Neural progenitor cell (in vitro differentiated cells): ENCODE results near the gene KCNH2. TPM values are rescaled to one million over a fixed set of nuclear protein-coding genes. Genes with fewer than 3 reads are reported as not detected.
A peak's percentile ranks its signal among the peaks of the same experiment; 100 is the strongest.

Experiments
- DNase-seq: peaks from one replicate; pipeline ENCODE4 v3.0.0-alpha.2; 2016; ENCODE audit warnings: low spot score
- H2AFZ ChIP-seq: fragments of 200-600 bp; sonication (generic); replicated peaks from 2 replicates; pipeline ENCODE4 v1.6.1; 2016; ENCODE audit warnings: antibody characterized with exemption
- H3F3A ChIP-seq: fragments of 200-600 bp; sonication (generic); 2 replicates; pipeline ENCODE4 v1.6.1; 2016; ENCODE audit warnings: antibody characterized with exemption, low read depth
- H3K27ac ChIP-seq: fragments of 200-600 bp; sonication (generic); 2 replicates; pipeline ENCODE4 v1.5.1; 2016; ENCODE audit warnings: mild to moderate bottlenecking
- H3K27me3 ChIP-seq: fragments of 200-600 bp; sonication (generic); 2 replicates; pipeline ENCODE4 v1.6.1; 2016; ENCODE audit warnings: mild to moderate bottlenecking, moderate library complexity
- H3K36me3 ChIP-seq: fragments of 200-600 bp; sonication (generic); 2 replicates; pipeline ENCODE4 v1.5.1; 2016
- H3K4me1 ChIP-seq: fragments of 200-600 bp; sonication (generic); 2 replicates; pipeline ENCODE4 v1.6.1; 2016; ENCODE audit warnings: mixed run types
- H3K4me2 ChIP-seq: fragments of 200-600 bp; sonication (generic); 2 replicates; pipeline ENCODE4 v1.6.1; 2016
- H3K4me3 ChIP-seq: fragments of 200-600 bp; sonication (generic); 2 replicates; pipeline ENCODE4 v1.5.1; 2016
- H3K79me2 ChIP-seq: fragments of 200-600 bp; sonication (generic); 2 replicates; pipeline ENCODE4 v1.6.1; 2016; ENCODE audit warnings: low read depth
- H3K9ac ChIP-seq: fragments of 200-600 bp; sonication (generic); 2 replicates; pipeline ENCODE4 v1.6.1; 2016
- H3K9me3 ChIP-seq: fragments of 200-600 bp; sonication (generic); 2 replicates; pipeline ENCODE4 v1.5.1; 2016; ENCODE audit warnings: low read depth
- H4K20me1 ChIP-seq: fragments of 200-600 bp; sonication (generic); 2 replicates; pipeline ENCODE4 v1.6.1; 2016; ENCODE audit warnings: low read depth
- H3K27ac Mint-ChIP-seq: 3 replicates; pipeline ENCODE4 v1.8.0; 2021; ENCODE audit warnings: mixed read lengths
- H3K27me3 Mint-ChIP-seq: 2 replicates; pipeline ENCODE4 v1.8.0; 2022; ENCODE audit warnings: low read depth, mild to moderate bottlenecking, inconsistent platforms, moderate library complexity, mixed read lengths; ENCODE audit not compliant: insufficient read depth
- H3K36me3 Mint-ChIP-seq: 3 replicates; pipeline ENCODE4 v1.8.0; 2021; ENCODE audit warnings: mixed read lengths
- H3K4me1 Mint-ChIP-seq: 3 replicates; pipeline ENCODE4 v1.8.0; 2021; ENCODE audit warnings: mixed read lengths
- H3K4me3 Mint-ChIP-seq: 3 replicates; pipeline ENCODE4 v1.8.0; 2021; ENCODE audit warnings: mild to moderate bottlenecking, moderate library complexity, mixed read lengths
- H3K9me3 Mint-ChIP-seq: 3 replicates; pipeline ENCODE4 v1.8.0; 2020; ENCODE audit warnings: mixed read lengths
- EZH2 ChIP-seq: fragments of 200-600 bp; sonication (generic); IDR thresholded peaks from 2 replicates; pipeline ENCODE4 v1.6.1; 2017; ENCODE audit warnings: antibody characterized with exemption, mild to moderate bottlenecking, moderate library complexity
- EZH2phosphoT487 ChIP-seq: fragments of 200-600 bp; sonication (generic); IDR thresholded peaks from 2 replicates; pipeline ENCODE4 v1.6.1; 2017; ENCODE audit warnings: antibody characterized with exemption
- total RNA-seq: library from RNA; depleted of rRNA; stranded (reverse); fragments of >200 nt; gene quantifications from 2 replicates; pipeline ENCODE4 v1.2.3, GENCODE V29; 2015; ENCODE audit warnings: low replicate concordance
- TF ChIP-seq, protein P1 (sequence below): fragments of 200-600 bp; sonication (generic); IDR thresholded peaks from 2 replicates; pipeline ENCODE4 v1.5.1; 2017; ENCODE audit warnings: antibody characterized with exemption, mild to moderate bottlenecking

Gene KCNH2
- total RNA-seq, 1 donor from 2014 or later: 2.6 TPM

DNA sequence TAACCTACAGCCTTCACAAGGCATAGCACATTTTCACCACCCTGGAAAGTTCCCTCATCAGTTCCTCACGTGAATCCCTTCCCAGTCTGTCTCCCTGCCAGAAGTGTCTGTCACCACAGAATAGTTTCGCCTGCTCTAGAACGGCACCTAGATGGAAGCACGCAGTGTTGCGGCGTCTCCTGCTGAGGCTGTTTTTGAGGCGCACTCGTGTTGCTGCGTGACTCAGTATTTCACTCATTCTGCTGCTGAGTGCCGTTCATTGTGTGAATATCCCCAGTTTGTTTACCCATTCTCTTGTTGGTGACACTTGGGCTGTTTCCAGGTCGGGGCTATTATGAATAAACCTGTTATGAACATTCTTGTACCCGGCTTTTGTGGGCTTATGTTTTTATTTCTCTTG, 25.5 kb upstream of the KCNH2 start:
- no peak for TF ChIP-seq EZH2phosphoT487
- TF ChIP-seq, protein P1, sequence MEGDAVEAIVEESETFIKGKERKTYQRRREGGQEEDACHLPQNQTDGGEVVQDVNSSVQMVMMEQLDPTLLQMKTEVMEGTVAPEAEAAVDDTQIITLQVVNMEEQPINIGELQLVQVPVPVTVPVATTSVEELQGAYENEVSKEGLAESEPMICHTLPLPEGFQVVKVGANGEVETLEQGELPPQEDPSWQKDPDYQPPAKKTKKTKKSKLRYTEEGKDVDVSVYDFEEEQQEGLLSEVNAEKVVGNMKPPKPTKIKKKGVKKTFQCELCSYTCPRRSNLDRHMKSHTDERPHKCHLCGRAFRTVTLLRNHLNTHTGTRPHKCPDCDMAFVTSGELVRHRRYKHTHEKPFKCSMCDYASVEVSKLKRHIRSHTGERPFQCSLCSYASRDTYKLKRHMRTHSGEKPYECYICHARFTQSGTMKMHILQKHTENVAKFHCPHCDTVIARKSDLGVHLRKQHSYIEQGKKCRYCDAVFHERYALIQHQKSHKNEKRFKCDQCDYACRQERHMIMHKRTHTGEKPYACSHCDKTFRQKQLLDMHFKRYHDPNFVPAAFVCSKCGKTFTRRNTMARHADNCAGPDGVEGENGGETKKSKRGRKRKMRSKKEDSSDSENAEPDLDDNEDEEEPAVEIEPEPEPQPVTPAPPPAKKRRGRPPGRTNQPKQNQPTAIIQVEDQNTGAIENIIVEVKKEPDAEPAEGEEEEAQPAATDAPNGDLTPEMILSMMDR: no peak
- no peak for TF ChIP-seq EZH2
- Histone ChIP-seq H3K79me2 (no peaks in the 10 kb centered on the region), H3F3A (peaks cover 11% of the 10 kb centered on the region), H3K4me2 (no peak overlapping the region), H2AFZ (no peak overlapping the region), H3K4me1 (peaks cover 6% of the 10 kb centered on the region), H4K20me1 (no peaks in the 10 kb centered on the region), H3K36me3 (no peaks in the 10 kb centered on the region), H3K27me3 (no peaks in the 10 kb centered on the region), H3K27ac (no peak overlapping the region), H3K4me3 (no peak overlapping the region), H3K9me3 (no peaks in the 10 kb centered on the region), H3K9ac (no peak overlapping the region)
- no peak for DNase-seq
- Mint-ChIP-seq H3K36me3 (no peaks in the 10 kb centered on the region), H3K27me3 (peaks cover 14% of the 10 kb centered on the region), H3K9me3 (peaks cover 1% of the 10 kb centered on the region), H3K4me1 (peaks cover 17% of the 10 kb centered on the region), H3K4me3 (no peak overlapping the region), H3K27ac (peak overlapping the region; percentile 55)

DNA sequence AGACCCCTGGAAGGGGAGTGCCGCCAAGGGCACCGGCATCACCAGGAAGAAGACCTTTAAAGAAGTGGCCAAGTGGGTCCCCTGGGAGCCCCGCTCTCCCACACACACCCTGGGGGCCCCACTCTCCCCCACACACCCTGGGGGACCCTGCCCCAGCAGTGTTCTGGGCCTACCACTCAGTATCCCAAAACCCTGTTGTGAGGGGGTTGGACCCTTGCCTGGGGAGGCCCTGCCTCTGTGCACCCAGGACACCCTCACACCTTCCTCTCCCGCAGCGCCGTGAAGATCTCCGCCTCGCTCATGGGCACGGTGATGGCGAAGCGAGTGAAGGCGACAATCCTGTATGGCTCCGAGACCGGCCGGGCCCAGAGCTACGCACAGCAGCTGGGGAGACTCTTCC, 23.4 kb upstream of the KCNH2 start:
- no peak for DNase-seq
- Histone ChIP-seq H3F3A (no peaks in the 10 kb centered on the region), H3K4me2 (no peak overlapping the region), H3K4me1 (peaks cover 4% of the 10 kb centered on the region), H3K9ac (no peak overlapping the region), H3K9me3 (no peaks in the 10 kb centered on the region), H3K27me3 (no peaks in the 10 kb centered on the region), H3K4me3 (no peak overlapping the region), H4K20me1 (no peaks in the 10 kb centered on the region), H3K79me2 (no peaks in the 10 kb centered on the region), H3K27ac (no peak overlapping the region), H3K36me3 (no peaks in the 10 kb centered on the region), H2AFZ (no peak overlapping the region)
- TF ChIP-seq EZH2 (no peak), EZH2phosphoT487 (no peak)
- TF ChIP-seq, protein P1: no peak
- Mint-ChIP-seq H3K4me1 (peaks cover 12% of the 10 kb centered on the region), H3K9me3 (no peaks in the 10 kb centered on the region), H3K27me3 (peaks cover 8% of the 10 kb centered on the region), H3K36me3 (no peaks in the 10 kb centered on the region), H3K27ac (no peak overlapping the region), H3K4me3 (no peak overlapping the region)

DNA sequence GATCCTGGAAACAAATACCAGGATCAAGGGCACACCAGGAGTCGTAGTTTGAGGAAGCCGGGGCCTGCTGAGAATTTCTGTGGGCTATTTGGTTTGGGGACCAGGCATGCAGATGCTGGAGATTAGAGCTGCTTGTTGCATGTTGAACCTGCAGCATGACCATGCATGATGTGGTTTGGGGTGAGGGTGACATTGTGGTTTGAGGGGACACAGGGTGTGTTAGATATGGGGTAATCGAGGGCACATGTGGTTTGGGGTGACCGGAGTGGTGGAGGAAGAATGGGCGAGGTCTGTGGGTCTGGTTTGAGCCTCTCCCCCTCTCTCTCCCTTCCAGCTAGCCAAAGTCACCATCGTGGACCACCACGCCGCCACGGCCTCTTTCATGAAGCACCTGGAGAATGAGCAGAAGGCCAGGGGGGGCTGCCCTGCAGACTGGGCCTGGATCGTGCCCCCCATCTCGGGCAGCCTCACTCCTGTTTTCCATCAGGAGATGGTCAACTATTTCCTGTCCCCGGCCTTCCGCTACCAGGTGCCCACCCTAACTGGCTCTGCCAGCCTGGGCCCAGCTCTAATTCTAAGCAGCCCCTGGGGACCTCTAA, 22.9 kb upstream of the KCNH2 start:
- TF ChIP-seq EZH2phosphoT487 (no peak), EZH2 (no peak)
- TF ChIP-seq, protein P1: no peak
- peaks cover 5% of the 10 kb centered on the region for H3K27me3 Mint-ChIP-seq
- Histone ChIP-seq H3K27ac (no peak overlapping the region), H3F3A (no peaks in the 10 kb centered on the region), H2AFZ (no peak overlapping the region), H3K4me1 (peaks cover 8% of the 10 kb centered on the region), H3K4me3 (no peak overlapping the region), H3K9ac (no peak overlapping the region), H3K27me3 (no peaks in the 10 kb centered on the region), H4K20me1 (no peaks in the 10 kb centered on the region), H3K4me2 (no peak overlapping the region), H3K36me3 (no peaks in the 10 kb centered on the region), H3K79me2 (no peaks in the 10 kb centered on the region), H3K9me3 (no peaks in the 10 kb centered on the region)
- no peaks in the 10 kb centered on the region for H3K9me3 Mint-ChIP-seq
- no peaks in the 10 kb centered on the region for H3K36me3 Mint-ChIP-seq
- H3K4me1 Mint-ChIP-seq: peaks cover 9% of the 10 kb centered on the region
- no peak overlapping the region for H3K4me3 Mint-ChIP-seq
- H3K27ac Mint-ChIP-seq: peak overlapping the region; percentile 40
- DNase-seq: no peak
